Fibroblast of lung (primary cell): Measurements from ENCODE around the gene TRIM65. TPM values are rescaled to one million over a fixed set of nuclear protein-coding genes. Genes with fewer than 3 reads are reported as not detected.

ENCODE experiments used
- DNase-seq, 2 donors: peaks; one replicate each; pipeline versions ENCODE4 v3.0.0 to v3.0.0-alpha.2; 2010; ENCODE audit warnings: low read depth in 2 of 2
- H2AFZ ChIP-seq: 2 replicates; pipeline ENCODE4 v1.5.1; 2012; ENCODE audit warnings: low read length, control low read depth, inconsistent platforms
- H3K27ac ChIP-seq: 2 replicates; pipeline ENCODE4 v1.5.1; 2011; ENCODE audit warnings: low read length, control low read depth; ENCODE audit not compliant: insufficient read depth
- H3K27me3 ChIP-seq: 2 replicates; pipeline ENCODE4 v1.5.1; 2011; ENCODE audit warnings: mild to moderate bottlenecking, low read length; ENCODE audit not compliant: control insufficient read depth, insufficient read depth
- H3K36me3 ChIP-seq: 2 replicates; pipeline ENCODE4 v1.5.1; 2011; ENCODE audit warnings: low read length; ENCODE audit not compliant: control insufficient read depth, insufficient read depth
- H3K4me1 ChIP-seq: 2 replicates; pipeline ENCODE4 v1.5.1; 2011; ENCODE audit warnings: low read length; ENCODE audit not compliant: control insufficient read depth, insufficient read depth; ENCODE audit errors: extremely low read depth
- H3K4me2 ChIP-seq: 2 replicates; pipeline ENCODE4 v1.5.1; 2011; ENCODE audit warnings: low read length, control low read depth; ENCODE audit not compliant: insufficient read depth; ENCODE audit errors: extremely low read depth
- H3K4me3 ChIP-seq, 4 experiments: fragments of 200-600 bp in 1 of 4; sonication (generic) in 1 of 4; replicated peaks in 1 of 4; 2 replicates each; pipeline ENCODE4 v1.5.1; 2011 to 2016; ENCODE audit warnings: low read length in 4 of 4, low read depth in 3 of 4, mild to moderate bottlenecking in 3 of 4, control low read depth in 2 of 4, inconsistent platforms in 1 of 4, mixed read lengths in 1 of 4; ENCODE audit not compliant: insufficient read depth in 1 of 4; ENCODE audit errors: control extremely low read depth in 1 of 4
- H3K79me2 ChIP-seq: 2 replicates; pipeline ENCODE4 v1.5.1; 2012; ENCODE audit warnings: mild to moderate bottlenecking, low read length, inconsistent platforms; ENCODE audit not compliant: control insufficient read depth, insufficient read depth
- H3K9ac ChIP-seq: 2 replicates; pipeline ENCODE4 v1.5.1; 2011; ENCODE audit warnings: mild to moderate bottlenecking, low read length, control low read depth; ENCODE audit not compliant: insufficient read depth
- H3K9me3 ChIP-seq: 2 replicates; pipeline ENCODE4 v1.5.1; 2012; ENCODE audit warnings: low read depth, low read length; ENCODE audit not compliant: control insufficient read depth, insufficient read depth
- H4K20me1 ChIP-seq: 2 replicates; pipeline ENCODE4 v1.5.1; 2011; ENCODE audit warnings: low read length; ENCODE audit not compliant: control insufficient read depth, insufficient read depth; ENCODE audit errors: extremely low read depth
- CTCF ChIP-seq, 2 donors: IDR thresholded peaks in 1 of 2; conservative IDR thresholded peaks in 1 of 2; 1 replicate in 1 of 2; 2 replicates in 1 of 2; pipeline ENCODE4 v1.5.1; 2011 to 2012; ENCODE audit warnings: low read length in 2 of 2, control low read depth in 1 of 2, inconsistent platforms in 1 of 2, low read depth in 1 of 2, mild to moderate bottlenecking in 1 of 2
- EZH2 ChIP-seq: IDR thresholded peaks from 2 replicates; pipeline ENCODE4 v1.5.1; 2012; ENCODE audit warnings: low read length, control low read depth, mild to moderate bottlenecking; ENCODE audit errors: missing control alignments
- polyA plus RNA-seq, 2 donors: library from polyadenylated mRNA; depleted of rRNA in 1 of 2; stranded (reverse) in 1 of 2; unstranded in 1 of 2; fragments of >200 nt; gene quantifications; 2 replicates each; pipeline ENCODE4 v1.2.1, GENCODE V29; 2011 to 2012; ENCODE audit warnings: missing spikeins in 1 of 2
- total RNA-seq: library from RNA; depleted of rRNA; stranded (reverse); fragments of >200 nt; gene quantifications from 2 replicates; pipeline ENCODE4 v1.2.1, GENCODE V29; 2014

Gene TRIM65
- total and polyA plus RNA-seq, 2 donors (not counting 1 experiment from before 2014, with no cell fraction given), result 4.3 to 17.2 TPM

- H3K9ac ChIP-seq, result no peak overlapping the region
- no peak overlapping the region for H3K4me2 ChIP-seq
- H3K79me2 ChIP-seq, result peaks cover 14% of the 10 kb centered on the region
- H4K20me1 ChIP-seq, result no peaks in the 10 kb centered on the region
- peaks cover 7% of the 10 kb centered on the region for H3K4me1 ChIP-seq
- peaks cover 15% of the 10 kb centered on the region for H3K36me3 ChIP-seq
- no peak overlapping the region for H2AFZ ChIP-seq
- H3K27me3 ChIP-seq, result no peaks in the 10 kb centered on the region
- H3K4me3 ChIP-seq, result no peak overlapping the region
- H3K27ac ChIP-seq, result no peak overlapping the region
- TF ChIP-seq CTCF (conservative IDR thresholded peaks at IDR 0.05 in 1 of 2, IDR thresholded peaks at IDR 0.05 in 1 of 2; ENCODE audit: low read depth in 1 of 2, low read length in 2 of 2) (no peak), EZH2 (no peak)
- DNase-seq, result no peak
- no peaks in the 10 kb centered on the region for H3K9me3 ChIP-seq
Measured at GRCh38 chr17:75899767-75900468, 3.2 kb upstream of the TRIM65 start.

GRCh38 chr17:75899353-75899752 is 2.6 kb upstream of the TRIM65 start:
- no peak for DNase-seq
- peaks cover 15% of the 10 kb centered on the region for H3K36me3 ChIP-seq
- TF ChIP-seq EZH2 (no peak), CTCF (conservative IDR thresholded peaks at IDR 0.05 in 1 of 2, IDR thresholded peaks at IDR 0.05 in 1 of 2; ENCODE audit: low read depth in 1 of 2, low read length in 2 of 2) (no peak)

GRCh38 chr17:75898791-75899190 is 2.0 kb upstream of the TRIM65 start:
- Histone ChIP-seq H3K4me3 (no peak overlapping the region), H3K9me3 (no peaks in the 10 kb centered on the region), H4K20me1 (peaks cover 2% of the 10 kb centered on the region), H3K4me2 (no peak overlapping the region), H3K27me3 (no peaks in the 10 kb centered on the region), H3K79me2 (peaks cover 12% of the 10 kb centered on the region), H3K36me3 (peaks cover 15% of the 10 kb centered on the region), H3K27ac (no peak overlapping the region), H3K4me1 (peaks cover 7% of the 10 kb centered on the region), H2AFZ (no peak overlapping the region), H3K9ac (no peak overlapping the region)
- no peak for DNase-seq
- TF ChIP-seq EZH2, result no peak
- TF ChIP-seq CTCF (conservative IDR thresholded peaks at IDR 0.05 in 1 of 2, IDR thresholded peaks at IDR 0.05 in 1 of 2; ENCODE audit: low read depth in 1 of 2, low read length in 2 of 2), result no peak

More at GRCh38 chr17:75899353-75899752, 2.6 kb upstream of the TRIM65 start:
- Histone ChIP-seq H3K9me3 (no peaks in the 10 kb centered on the region), H2AFZ (no peak overlapping the region), H3K27ac (no peak overlapping the region), H3K9ac (no peak overlapping the region), H3K4me1 (peaks cover 7% of the 10 kb centered on the region), H4K20me1 (no peaks in the 10 kb centered on the region), H3K79me2 (peaks cover 13% of the 10 kb centered on the region), H3K4me3 (no peak overlapping the region), H3K27me3 (no peaks in the 10 kb centered on the region), H3K4me2 (no peak overlapping the region)
